GM12872 (cell line): ENCODE results near the gene ZNF862.

Experiments
- CTCF ChIP-seq: IDR thresholded peaks from 3 replicates; pipeline ENCODE4 v1.5.1; 2011; ENCODE audit warnings: low read depth, mild to moderate bottlenecking, low read length, moderate library complexity; ENCODE audit not compliant: insufficient read depth

The ZNF862 gene

GRCh38 chr7:149850716-149851115 is 12.5 kb downstream of the ZNF862 start:
- no peak for TF ChIP-seq CTCF

GRCh38 chr7:149851449-149851848 is 13.3 kb downstream of the ZNF862 start:
- no peak for TF ChIP-seq CTCF

- no peak for TF ChIP-seq CTCF
Observed at GRCh38 chr7:149853157-149853556, 15.0 kb downstream of the ZNF862 start.

- no peak for TF ChIP-seq CTCF
Observed at GRCh38 chr7:149854611-149855360, 16.6 kb downstream of the ZNF862 start.

- TF ChIP-seq CTCF = no peak
Observed at GRCh38 chr7:149855361-149856305, 17.5 kb downstream of the ZNF862 start.

- TF ChIP-seq CTCF = no peak
Observed at GRCh38 chr7:149856583-149856982, 18.4 kb downstream of the ZNF862 start.

GRCh38 chr7:149859369-149859768 is 21.2 kb downstream of the ZNF862 start:
- no peak for TF ChIP-seq CTCF
